ENCODE results near the gene AKAP7.

AKAP7 gene

DNA sequence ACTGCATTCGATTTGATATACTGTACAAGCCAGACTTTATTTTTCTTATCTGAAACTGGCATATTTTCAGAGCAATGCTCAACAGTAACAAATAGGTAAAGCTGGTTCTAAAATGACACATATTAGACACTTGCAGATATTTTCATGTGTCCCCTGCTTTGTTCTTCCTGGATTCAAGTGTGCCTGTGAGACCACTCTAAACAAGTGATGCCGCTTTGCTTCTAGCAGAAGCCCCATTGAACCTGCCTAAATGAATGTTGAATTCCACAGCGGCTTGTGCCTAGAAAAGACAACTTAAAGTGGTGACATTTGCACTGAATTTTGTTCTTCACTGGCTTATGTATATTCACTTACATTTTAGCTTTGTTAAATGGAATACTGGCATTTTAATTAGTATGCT is 115.7 kb downstream of the AKAP7 start:
- H3K4me3 ChIP-seq (ENCODE audit: control insufficient read depth, low read depth, low read length): no peak overlapping the region
- TF ChIP-seq, protein P1, sequence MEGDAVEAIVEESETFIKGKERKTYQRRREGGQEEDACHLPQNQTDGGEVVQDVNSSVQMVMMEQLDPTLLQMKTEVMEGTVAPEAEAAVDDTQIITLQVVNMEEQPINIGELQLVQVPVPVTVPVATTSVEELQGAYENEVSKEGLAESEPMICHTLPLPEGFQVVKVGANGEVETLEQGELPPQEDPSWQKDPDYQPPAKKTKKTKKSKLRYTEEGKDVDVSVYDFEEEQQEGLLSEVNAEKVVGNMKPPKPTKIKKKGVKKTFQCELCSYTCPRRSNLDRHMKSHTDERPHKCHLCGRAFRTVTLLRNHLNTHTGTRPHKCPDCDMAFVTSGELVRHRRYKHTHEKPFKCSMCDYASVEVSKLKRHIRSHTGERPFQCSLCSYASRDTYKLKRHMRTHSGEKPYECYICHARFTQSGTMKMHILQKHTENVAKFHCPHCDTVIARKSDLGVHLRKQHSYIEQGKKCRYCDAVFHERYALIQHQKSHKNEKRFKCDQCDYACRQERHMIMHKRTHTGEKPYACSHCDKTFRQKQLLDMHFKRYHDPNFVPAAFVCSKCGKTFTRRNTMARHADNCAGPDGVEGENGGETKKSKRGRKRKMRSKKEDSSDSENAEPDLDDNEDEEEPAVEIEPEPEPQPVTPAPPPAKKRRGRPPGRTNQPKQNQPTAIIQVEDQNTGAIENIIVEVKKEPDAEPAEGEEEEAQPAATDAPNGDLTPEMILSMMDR (IDR thresholded peaks at IDR 0.05; ENCODE audit: control insufficient read depth, insufficient read depth, low read depth, low read length, missing control alignments): no peak
- no peak for DNase-seq (ENCODE audit: low read depth)

DNA sequence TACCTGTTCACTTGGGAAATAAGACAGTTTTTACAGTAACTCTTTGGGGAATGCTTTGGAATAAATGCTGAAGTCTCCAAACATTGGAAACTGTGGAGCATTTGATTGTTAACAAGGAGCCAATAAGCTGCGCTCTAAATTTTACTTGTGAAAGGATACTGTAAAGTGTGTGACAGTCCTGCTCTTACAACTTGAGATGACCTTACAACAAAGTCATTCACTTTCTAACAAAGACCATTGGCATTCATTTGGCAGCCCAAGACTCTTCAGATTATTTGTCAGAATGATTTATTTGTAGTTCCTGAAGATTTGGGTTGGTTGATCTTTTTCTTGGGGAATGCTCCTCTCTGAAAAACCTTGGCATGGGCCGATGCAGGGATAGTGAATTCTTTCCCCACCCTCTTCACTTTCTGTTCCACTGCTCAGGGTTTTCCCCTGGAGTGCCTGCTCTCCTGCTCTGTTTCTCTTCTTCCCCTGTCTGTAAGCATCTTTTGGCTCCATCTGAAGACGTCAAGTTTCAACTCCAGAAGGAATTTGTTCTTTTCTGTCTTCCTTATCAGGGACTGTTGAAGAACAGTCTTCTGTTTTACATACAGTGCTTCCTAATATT is 116.4 kb downstream of the AKAP7 start:
- no peak for DNase-seq (ENCODE audit: low read depth)
- no peak overlapping the region for H3K4me3 ChIP-seq (ENCODE audit: control insufficient read depth, low read depth, low read length)
- TF ChIP-seq, protein P1 (IDR thresholded peaks at IDR 0.05; ENCODE audit: control insufficient read depth, insufficient read depth, low read depth, low read length, missing control alignments): no peak

DNA sequence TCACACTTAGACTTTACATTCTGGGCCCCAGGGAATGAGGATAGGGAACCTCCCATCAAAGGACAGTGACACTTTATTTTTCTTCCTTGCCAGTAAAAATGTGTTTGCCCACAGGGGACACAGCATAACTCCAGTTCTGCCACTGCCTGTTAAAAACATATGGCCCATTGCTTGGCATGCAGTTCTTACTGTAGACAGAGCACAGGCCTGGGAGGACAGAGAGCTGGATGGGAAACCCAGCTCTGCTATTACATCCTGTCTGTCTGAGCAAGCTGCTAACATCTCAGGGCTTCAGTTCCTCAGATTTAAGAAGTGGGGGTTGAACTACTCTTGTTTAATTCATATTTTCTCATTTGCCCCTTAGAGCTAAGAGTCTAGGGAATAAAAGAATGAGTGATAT is 120.2 kb downstream of the AKAP7 start:
- TF ChIP-seq, protein P1 (IDR thresholded peaks at IDR 0.05; ENCODE audit: control insufficient read depth, insufficient read depth, low read depth, low read length, missing control alignments): no peak
- DNase-seq (ENCODE audit: low read depth): no peak

DNA sequence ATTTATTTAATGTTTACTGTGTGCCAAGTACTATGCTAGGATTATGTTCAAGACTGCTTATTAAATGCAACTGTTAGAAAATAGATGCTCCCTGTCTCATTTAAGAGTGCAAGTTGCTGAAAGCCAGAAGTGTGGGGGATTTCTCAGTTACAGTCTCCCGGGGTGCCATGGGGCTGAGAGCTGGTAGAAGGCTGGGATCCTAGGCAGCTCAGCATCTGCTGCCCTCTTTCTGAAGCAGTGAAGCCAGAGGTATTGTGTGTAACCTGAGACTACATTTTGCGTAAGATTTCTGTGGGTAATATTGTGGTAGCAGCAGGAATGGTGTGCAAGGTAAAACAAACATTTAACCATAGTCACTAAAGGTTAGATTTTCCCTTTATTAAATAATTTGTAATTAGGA is 120.6 kb downstream of the AKAP7 start:
- no peak overlapping the region for H3K4me3 ChIP-seq (ENCODE audit: control insufficient read depth, low read depth, low read length)
- no peak for DNase-seq (ENCODE audit: low read depth)
- TF ChIP-seq, protein P1 (IDR thresholded peaks at IDR 0.05; ENCODE audit: control insufficient read depth, insufficient read depth, low read depth, low read length, missing control alignments): no peak

More for the DNA sequence above, 120.2 kb downstream of the AKAP7 start:
- no peak overlapping the region for H3K4me3 ChIP-seq (ENCODE audit: control insufficient read depth, low read depth, low read length)

DNA sequence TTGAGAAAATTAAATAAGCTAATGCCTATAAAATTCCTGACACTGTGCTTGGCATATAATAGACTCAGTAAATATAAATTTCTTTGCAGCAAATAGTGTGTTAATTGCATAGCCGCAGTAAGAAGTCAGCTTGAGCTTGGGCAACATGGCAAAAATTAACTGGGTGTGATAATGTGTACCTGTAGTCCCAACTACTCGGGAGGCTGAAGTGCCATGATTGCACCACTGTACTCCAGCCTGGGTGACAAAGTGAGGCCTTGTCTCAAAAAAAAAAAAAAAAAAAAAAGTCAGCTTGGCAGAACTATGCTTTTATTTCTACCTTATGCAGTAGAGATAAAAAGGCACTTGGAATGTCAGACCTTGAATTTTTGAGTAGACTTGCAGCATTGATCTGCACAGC is 121.8 kb downstream of the AKAP7 start:
- H3K4me3 ChIP-seq (ENCODE audit: control insufficient read depth, low read depth, low read length): no peak overlapping the region
- DNase-seq (ENCODE audit: low read depth): no peak
- TF ChIP-seq, protein P1 (IDR thresholded peaks at IDR 0.05; ENCODE audit: control insufficient read depth, insufficient read depth, low read depth, low read length, missing control alignments): no peak

DNA sequence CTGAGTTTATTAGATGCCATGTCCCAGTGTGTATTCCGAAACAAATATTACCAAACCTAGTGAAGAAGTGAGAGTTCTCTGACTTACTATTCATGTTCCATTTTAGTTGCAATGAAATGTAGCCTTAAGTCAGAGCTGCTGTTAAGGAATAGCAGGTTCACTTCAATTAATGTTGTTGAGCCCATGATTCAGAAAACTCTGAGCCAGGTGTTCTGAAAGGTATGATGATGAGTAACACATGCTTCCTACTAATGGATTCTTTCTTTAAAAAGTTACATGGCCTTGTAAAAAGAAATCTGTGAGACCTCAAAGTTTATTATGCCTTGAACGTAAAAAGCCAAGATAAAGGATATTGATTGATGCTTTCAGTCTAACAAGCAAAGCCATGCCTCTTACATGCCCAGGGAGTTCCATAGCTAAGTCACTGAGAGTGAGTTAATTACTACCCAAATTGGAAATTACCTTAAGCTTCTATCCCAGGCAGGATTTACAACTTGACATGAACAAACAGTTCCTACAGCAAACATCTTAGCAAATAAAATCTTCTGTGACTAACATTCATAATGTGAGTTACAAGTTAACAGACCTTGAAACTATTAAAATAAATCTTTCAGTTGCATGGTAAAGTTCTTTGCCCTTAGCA is 122.9 kb downstream of the AKAP7 start:
- no peak overlapping the region for H3K4me3 ChIP-seq (ENCODE audit: control insufficient read depth, low read depth, low read length)
- no peak for DNase-seq (ENCODE audit: low read depth)
- TF ChIP-seq, protein P1 (IDR thresholded peaks at IDR 0.05; ENCODE audit: control insufficient read depth, insufficient read depth, low read depth, low read length, missing control alignments): no peak
